HG02642 (cell line): ENCODE measurements around the gene OR6B1.
"Not testable (repeated sequence)": the region's sequence is repeated elsewhere in the genome, so short reads cannot be mapped to it uniquely, and the experiment has no call there.

Experiments
- ATAC-seq: cut with Tn5 transposase; IDR thresholded peaks from one replicate; pipeline ENCODE4 v1.9.1; 2021; ENCODE audit warnings: mild to moderate bottlenecking; ENCODE audit not compliant: unreplicated experiment, poor library complexity

The OR6B1 gene

GRCh38 chr7:144035385-144035784 is 35.3 kb downstream of the OR6B1 start:
- ATAC-seq, result no peak

- no peak for ATAC-seq
Observed at GRCh38 chr7:144036302-144036885, 36.3 kb downstream of the OR6B1 start.

- ATAC-seq, result no peak
Observed at GRCh38 chr7:144037414-144038035, 37.4 kb downstream of the OR6B1 start.

- ATAC-seq, result no peak
Observed at GRCh38 chr7:144038887-144039286, 38.8 kb downstream of the OR6B1 start.

GRCh38 chr7:144048648-144049047 is 48.5 kb downstream of the OR6B1 start, which contains the start of gene OR2A5:
OR2A5 (plus strand) TSS chr7:144048948; CDS start chr7:144050402, 1,454 bp downstream.
- ATAC-seq, result no peak

- no peak for ATAC-seq
Observed at GRCh38 chr7:144049491-144049890, 49.4 kb downstream of the OR6B1 start.

- no peak for ATAC-seq
Observed at GRCh38 chr7:144050093-144050492, 50.0 kb downstream of the OR6B1 start.

GRCh38 chr7:144050884-144051283 is 50.8 kb downstream of the OR6B1 start:
- not testable (repeated sequence) for ATAC-seq

GRCh38 chr7:144057954-144058353 is 57.8 kb downstream of the OR6B1 start:
- ATAC-seq, result no peak
